Naive thymus-derived CD4-positive, alpha-beta T cell (primary cell): ENCODE measurements around the gene EBF3. TPM values are rescaled to one million over a fixed set of nuclear protein-coding genes. Genes with fewer than 3 reads are reported as not detected.

ENCODE experiments used
- ATAC-seq: fragments of 150-1000 bp; cut with Tn5 transposase; 2 replicates; pipeline ENCODE4 v1.10.0; 2021; ENCODE audit warnings: mild to moderate bottlenecking, moderate library complexity
- CTCF ChIA-PET: fragments of 350-600 bp; sonication (Branson Sonifier 250); formaldehyde crosslinking; loops from one replicate; lab custom pipeline; 2021; ENCODE audit warnings: antibody characterized with exemption; lab: Charles Lee
- POLR2A ChIA-PET: fragments of 350-600 bp; sonication (Branson Sonifier 250); formaldehyde crosslinking; loops from one replicate; lab custom pipeline; 2021; ENCODE audit warnings: antibody characterized with exemption, inconsistent platforms; lab: Charles Lee
- DNase-seq, 9 donors: peaks; one replicate each; pipeline versions ENCODE4 v3.0.0 to v3.0.0-alpha.2; 2020 to 2022; ENCODE audit warnings: mixed read lengths in 1 of 9
- H3K27ac ChIP-seq: one replicate; pipeline ENCODE4 v1.7.0; 2013; ENCODE audit warnings: mild to moderate bottlenecking, low read depth, low read length, moderate library complexity
- H3K27me3 ChIP-seq, 2 donors: one replicate each; pipeline ENCODE4 v1.7.0; 2013; ENCODE audit warnings: low read length in 2 of 2, mild to moderate bottlenecking in 2 of 2, moderate library complexity in 2 of 2; ENCODE audit not compliant: control insufficient read depth in 2 of 2, insufficient read depth in 2 of 2
- H3K36me3 ChIP-seq, 3 experiments: 1 replicate in 2 of 3; 2 replicates in 1 of 3; pipeline ENCODE4 v1.7.0; 2013; ENCODE audit warnings: low read length in 3 of 3, mild to moderate bottlenecking in 3 of 3, moderate library complexity in 1 of 3; ENCODE audit not compliant: insufficient read depth in 3 of 3, control insufficient read depth in 2 of 3
- H3K4me1 ChIP-seq, 2 donors: one replicate each; pipeline ENCODE4 v1.7.0; 2013; ENCODE audit warnings: low read length in 2 of 2, mild to moderate bottlenecking in 2 of 2, moderate library complexity in 1 of 2; ENCODE audit not compliant: control insufficient read depth in 2 of 2, insufficient read depth in 2 of 2
- H3K4me3 ChIP-seq: 2 replicates; pipeline ENCODE4 v1.7.0; 2013; ENCODE audit warnings: mild to moderate bottlenecking, low read length
- H3K9me3 ChIP-seq, 3 experiments: 1 replicate in 2 of 3; 2 replicates in 1 of 3; pipeline ENCODE4 v1.7.0; 2013; ENCODE audit warnings: low read length in 3 of 3; ENCODE audit not compliant: control insufficient read depth in 2 of 3
- H3K27ac Mint-ChIP-seq, 9 donors: one replicate each; pipeline ENCODE4 v1.8.0; 2020 to 2022; ENCODE audit warnings: mixed read lengths in 9 of 9, mild to moderate bottlenecking in 8 of 9, moderate library complexity in 5 of 9, inconsistent platforms in 2 of 9
- H3K27me3 Mint-ChIP-seq, 5 donors: one replicate each; pipeline ENCODE4 v1.8.0; 2021 to 2022; ENCODE audit warnings: mixed read lengths in 5 of 5, mild to moderate bottlenecking in 1 of 5
- H3K36me3 Mint-ChIP-seq, 5 donors: one replicate each; pipeline ENCODE4 v1.8.0; 2020 to 2022; ENCODE audit warnings: mixed read lengths in 5 of 5, mild to moderate bottlenecking in 3 of 5, inconsistent platforms in 1 of 5
- H3K4me1 Mint-ChIP-seq, 7 donors: one replicate each; pipeline ENCODE4 v1.8.0; 2020 to 2022; ENCODE audit warnings: mixed read lengths in 7 of 7, mild to moderate bottlenecking in 3 of 7, inconsistent platforms in 1 of 7
- H3K4me3 Mint-ChIP-seq, 10 donors: one replicate each; pipeline ENCODE4 v1.8.0; 2020 to 2022; ENCODE audit warnings: mild to moderate bottlenecking in 10 of 10, mixed read lengths in 10 of 10, moderate library complexity in 6 of 10, inconsistent platforms in 2 of 10
- H3K9me3 Mint-ChIP-seq, 11 donors: one replicate each; pipeline ENCODE4 v1.8.0; 2020 to 2022; ENCODE audit warnings: mixed read lengths in 11 of 11, mild to moderate bottlenecking in 4 of 11, inconsistent platforms in 1 of 11, moderate library complexity in 1 of 11
- intact Hi-C, 2 donors: fragments of 100-400 bp; cut with micrococcal nuclease; formaldehyde crosslinking; loops; one replicate each; pipeline ENCODE4 v1.15.1; 2023
- polyA plus RNA-seq, 2 donors: library from polyadenylated mRNA; unstranded; fragments of 300-500 nt; fragmentation: Illumina TruSeq; gene quantifications; one replicate each; pipeline ENCODE4 v1.2.3, GENCODE V29; 2021
- total RNA-seq, 6 experiments: library from RNA in 5 of 6; stranded (reverse) in 5 of 6; gene quantifications; 1 replicate in 5 of 6; 2 replicates in 1 of 6; pipeline ENCODE4 v1.2.3 and lab custom pipeline; 2021 to 2026

EBF3 gene
- total and polyA plus RNA-seq, 7 experiments from 2014 or later = not detected

GRCh38 chr10:129898706-129899268 lies 65.3 kb downstream of the EBF3 start:
- DNase-seq (no peak), ATAC-seq (no peak)
- H3K36me3 Mint-ChIP-seq = no peaks in the 10 kb centered on the region
- H3K27ac Mint-ChIP-seq = no peak overlapping the region
- ChIA-PET CTCF (no interaction called here), POLR2A (no interaction called here)
- intact Hi-C loops = no loop called here
- no peaks in the 10 kb centered on the region for H3K9me3 ChIP-seq
- no peak overlapping the region for H3K4me3 Mint-ChIP-seq
- peaks cover 0 to 2% (median 0%) of the 10 kb centered on the region in 11 donors for H3K9me3 Mint-ChIP-seq
- H3K27ac ChIP-seq = no peak overlapping the region
- no peaks in the 10 kb centered on the region for H3K4me1 Mint-ChIP-seq
- no peaks in the 10 kb centered on the region for H3K36me3 ChIP-seq
- H3K4me1 ChIP-seq = no peaks in the 10 kb centered on the region
- H3K27me3 Mint-ChIP-seq = peaks cover 12 to 44% (median 34%) of the 10 kb centered on the region in 5 donors
- H3K4me3 ChIP-seq = no peak overlapping the region
- H3K27me3 ChIP-seq = no peaks in the 10 kb centered on the region

DNA sequence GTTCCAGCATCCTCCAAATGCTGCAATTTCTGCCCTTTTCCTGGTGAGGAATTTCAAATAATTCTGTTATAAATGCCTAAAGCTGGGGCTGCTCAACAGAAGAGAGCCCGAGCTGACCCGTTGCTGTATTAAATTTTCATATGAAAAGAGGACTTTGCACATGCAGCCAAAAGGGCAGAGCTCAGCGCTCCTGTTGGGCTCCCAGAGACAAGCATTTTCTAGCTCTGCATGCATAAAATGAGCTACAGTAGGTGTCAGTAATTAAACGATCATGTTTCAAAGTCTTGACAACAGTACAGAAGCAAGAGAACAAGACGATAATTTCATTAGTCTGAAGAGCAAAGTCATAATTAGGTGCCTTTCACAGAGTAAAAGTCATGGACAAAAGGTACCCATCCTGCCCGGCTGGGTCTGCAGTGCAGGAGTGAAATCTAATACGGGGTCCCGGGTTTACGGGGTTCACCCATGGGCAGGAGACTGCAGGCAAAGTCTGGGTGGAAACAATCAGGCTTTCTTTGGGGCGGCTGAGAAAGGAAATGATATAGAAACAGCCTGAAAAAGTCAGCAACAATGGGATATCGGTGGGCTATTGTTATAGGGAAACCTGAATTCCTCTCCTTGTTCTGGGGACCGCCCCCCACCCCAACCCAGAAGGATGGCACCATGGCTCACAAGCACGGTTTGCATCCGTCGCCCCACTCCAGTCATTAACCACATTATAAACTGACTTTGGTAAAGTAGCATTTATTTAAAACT lies 66.0 kb downstream of the EBF3 start:
- Mint-ChIP-seq H3K4me3 (no peak overlapping the region), H3K27me3 (peaks cover 12 to 44% (median 34%) of the 10 kb centered on the region in 5 donors)

GRCh38 chr10:129896860-129897200 lies 67.2 kb downstream of the EBF3 start:
- intact Hi-C loops = no loop called here
- peaks cover 0 to 2% (median 0%) of the 10 kb centered on the region in 11 donors for H3K9me3 Mint-ChIP-seq
- POLR2A ChIA-PET = no interaction called here
- H3K4me3 Mint-ChIP-seq = no peak overlapping the region
- CTCF ChIA-PET = interaction anchor here (0.6 kb wide), 1 partner anchor 1317 kb away, joined by 3 read pairs; no protein-coding TSS in a partner anchor
- Histone ChIP-seq H3K9me3 (no peaks in the 10 kb centered on the region), H3K36me3 (no peaks in the 10 kb centered on the region), H3K4me1 (no peaks in the 10 kb centered on the region), H3K27ac (no peak overlapping the region), H3K4me3 (no peak overlapping the region), H3K27me3 (no peaks in the 10 kb centered on the region)
- H3K27me3 Mint-ChIP-seq = peaks cover 12 to 44% (median 30%) of the 10 kb centered on the region in 5 donors
- DNase-seq = no peak
- ATAC-seq = no peak
- H3K27ac Mint-ChIP-seq = no peak overlapping the region
- H3K4me1 Mint-ChIP-seq = no peaks in the 10 kb centered on the region
- H3K36me3 Mint-ChIP-seq = no peaks in the 10 kb centered on the region

More for the DNA sequence above, 66.0 kb downstream of the EBF3 start:
- POLR2A ChIA-PET = no interaction called here
- ATAC-seq (no peak), DNase-seq (no peak)
- H3K4me1 Mint-ChIP-seq = no peaks in the 10 kb centered on the region
- Histone ChIP-seq H3K4me1 (no peaks in the 10 kb centered on the region), H3K4me3 (no peak overlapping the region), H3K36me3 (no peaks in the 10 kb centered on the region), H3K27me3 (no peaks in the 10 kb centered on the region), H3K9me3 (no peaks in the 10 kb centered on the region), H3K27ac (no peak overlapping the region)
- H3K27ac Mint-ChIP-seq = no peak overlapping the region
- intact Hi-C loops = no loop called here
- peaks cover 0 to 2% (median 0%) of the 10 kb centered on the region in 11 donors for H3K9me3 Mint-ChIP-seq
- CTCF ChIA-PET = no interaction called here
- no peaks in the 10 kb centered on the region for H3K36me3 Mint-ChIP-seq

DNA sequence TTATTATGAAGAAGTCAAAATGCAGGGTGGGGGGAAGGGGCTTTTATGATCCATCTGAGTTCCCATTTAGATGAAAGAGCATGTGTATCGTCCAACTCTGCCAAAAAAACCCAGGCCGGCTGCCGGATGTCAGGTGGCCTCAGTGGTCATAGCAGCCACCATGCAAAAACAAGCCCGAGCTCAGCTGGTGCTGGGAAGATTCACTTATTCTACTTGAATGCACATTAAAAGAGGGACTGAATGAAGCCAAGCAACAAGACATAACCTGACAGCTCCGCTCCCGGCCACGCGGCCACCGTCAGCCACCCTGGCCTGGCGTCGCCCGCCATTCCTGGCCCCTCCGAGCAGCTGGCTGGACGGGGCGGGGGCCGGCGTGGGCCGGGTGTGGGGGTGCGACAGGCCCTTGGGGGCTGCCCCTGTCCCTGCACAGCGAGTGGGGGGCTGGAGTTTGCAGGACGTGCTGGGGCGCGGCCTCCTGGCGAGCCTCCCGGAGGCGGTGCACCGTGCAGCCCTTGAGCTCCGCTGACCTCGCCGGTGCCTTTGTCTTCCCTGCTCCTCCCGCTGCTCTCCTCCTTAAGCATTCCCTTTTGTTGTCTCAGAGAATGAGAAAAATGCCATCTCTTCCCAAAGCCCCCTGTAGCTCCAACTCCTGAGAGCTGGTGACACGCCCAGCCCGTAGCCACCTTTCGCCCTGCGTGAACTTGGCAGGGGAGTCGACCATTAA lies 67.8 kb downstream of the EBF3 start:
- no peak overlapping the region for H3K4me3 ChIP-seq
- intact Hi-C loops = no loop called here
- no peak overlapping the region for H3K4me3 Mint-ChIP-seq
- no peak for ATAC-seq
- H3K27me3 Mint-ChIP-seq = peaks cover 12 to 41% (median 28%) of the 10 kb centered on the region in 5 donors
- H3K27ac Mint-ChIP-seq = no peak overlapping the region
- H3K36me3 ChIP-seq = no peaks in the 10 kb centered on the region
- DNase-seq = no peak
- H3K9me3 Mint-ChIP-seq = peaks cover 0 to 2% (median 0%) of the 10 kb centered on the region in 11 donors
- no peak overlapping the region for H3K27ac ChIP-seq
- no peaks in the 10 kb centered on the region for H3K9me3 ChIP-seq
- H3K4me1 Mint-ChIP-seq = no peaks in the 10 kb centered on the region
- no peaks in the 10 kb centered on the region for H3K36me3 Mint-ChIP-seq
- ChIA-PET CTCF (no interaction called here), POLR2A (no interaction called here)
- H3K4me1 ChIP-seq = no peaks in the 10 kb centered on the region
- H3K27me3 ChIP-seq = no peaks in the 10 kb centered on the region

GRCh38 chr10:129895811-129896135 lies 68.3 kb downstream of the EBF3 start:
- no peak for ATAC-seq
- ChIA-PET CTCF (no interaction called here), POLR2A (no interaction called here)
- no peaks in the 10 kb centered on the region for H3K36me3 ChIP-seq
- no peaks in the 10 kb centered on the region for H3K4me1 ChIP-seq
- intact Hi-C loops = no loop called here
- H3K27ac ChIP-seq = no peak overlapping the region
- Mint-ChIP-seq H3K27ac (no peak overlapping the region), H3K4me3 (no peak overlapping the region), H3K4me1 (no peaks in the 10 kb centered on the region), H3K9me3 (peaks cover 0 to 2% (median 0%) of the 10 kb centered on the region in 11 donors), H3K36me3 (no peaks in the 10 kb centered on the region), H3K27me3 (peaks cover 12 to 35% (median 27%) of the 10 kb centered on the region in 5 donors)
- no peak overlapping the region for H3K4me3 ChIP-seq
- no peak for DNase-seq
- no peaks in the 10 kb centered on the region for H3K9me3 ChIP-seq
- H3K27me3 ChIP-seq = no peaks in the 10 kb centered on the region

DNA sequence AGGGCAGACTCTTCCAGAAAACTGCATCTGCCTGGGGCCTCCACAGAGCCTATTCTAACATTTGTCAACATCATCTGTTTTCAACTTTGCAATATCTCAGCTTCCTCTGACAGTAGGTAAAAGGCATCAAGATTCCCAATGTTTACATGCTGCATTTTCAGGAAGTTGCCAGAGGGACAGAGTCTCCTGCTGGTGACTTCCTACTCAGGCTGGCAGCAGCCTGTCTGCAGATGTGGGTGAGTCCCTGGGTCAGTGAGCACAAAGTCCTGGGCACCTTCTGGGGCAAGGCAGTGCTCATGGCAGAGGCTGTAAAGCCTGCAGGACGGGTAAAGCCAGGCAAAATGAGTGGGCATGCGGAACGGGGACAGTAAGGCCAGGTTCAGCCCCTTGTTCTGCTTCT lies 69.4 kb downstream of the EBF3 start:
- DNase-seq = no peak
- Mint-ChIP-seq H3K27ac (no peak overlapping the region), H3K4me1 (no peaks in the 10 kb centered on the region), H3K36me3 (no peaks in the 10 kb centered on the region), H3K27me3 (peaks cover 12 to 27% (median 21%) of the 10 kb centered on the region in 5 donors), H3K9me3 (peaks cover 0 to 2% (median 0%) of the 10 kb centered on the region in 11 donors), H3K4me3 (no peak overlapping the region)
- Histone ChIP-seq H3K27me3 (no peaks in the 10 kb centered on the region), H3K9me3 (no peaks in the 10 kb centered on the region), H3K4me3 (no peak overlapping the region), H3K27ac (no peak overlapping the region), H3K4me1 (no peaks in the 10 kb centered on the region), H3K36me3 (no peaks in the 10 kb centered on the region)
- POLR2A ChIA-PET = no interaction called here
- CTCF ChIA-PET = no interaction called here
- ATAC-seq = no peak
- intact Hi-C loops = no loop called here
